ENCODE data around the gene ENPP1.
"Not testable (repeated sequence)": the region's sequence is repeated elsewhere in the genome, so short reads cannot be mapped to it uniquely, and the experiment has no call there.

Gene ENPP1

GRCh38 chr6:131883016-131883415 lies 75.2 kb downstream of the ENPP1 start:
- no peak for DNase-seq

GRCh38 chr6:131885237-131885636 lies 77.4 kb downstream of the ENPP1 start:
- no peak for DNase-seq

- DNase-seq = no peak
Measured at GRCh38 chr6:131886517-131886916, 78.7 kb downstream of the ENPP1 start.

- DNase-seq = no peak
Measured at GRCh38 chr6:131890091-131890490, 82.3 kb downstream of the ENPP1 start.

GRCh38 chr6:131893198-131893597 lies 85.4 kb downstream of the ENPP1 start:
- no peak for DNase-seq

GRCh38 chr6:131894493-131895424 lies 86.9 kb downstream of the ENPP1 start:
- DNase-seq = no peak

- DNase-seq = no peak
Measured at GRCh38 chr6:131897050-131897435, 89.2 kb downstream of the ENPP1 start.

GRCh38 chr6:131897621-131898020 lies 89.8 kb downstream of the ENPP1 start:
- no peak for DNase-seq

GRCh38 chr6:131898718-131899117 lies 90.9 kb downstream of the ENPP1 start:
- DNase-seq = no peak

- DNase-seq = no peak
Measured at GRCh38 chr6:131900231-131900630, 92.4 kb downstream of the ENPP1 start.

GRCh38 chr6:131901326-131901873 lies 93.6 kb downstream of the ENPP1 start:
- DNase-seq = not testable (repeated sequence)

- DNase-seq = not testable (repeated sequence)
Measured at GRCh38 chr6:131903734-131904133, 95.9 kb downstream of the ENPP1 start.

- not testable (repeated sequence) for DNase-seq
Measured at GRCh38 chr6:131908787-131909186, 101.0 kb downstream of the ENPP1 start.

- DNase-seq = peak; percentile 74 to 86
Measured at GRCh38 chr6:131909408-131910218, 101.8 kb downstream of the ENPP1 start.

- DNase-seq = no peak
Measured at GRCh38 chr6:131910219-131910589, 102.4 kb downstream of the ENPP1 start.

GRCh38 chr6:131910956-131911355 lies 103.1 kb downstream of the ENPP1 start:
- peak in 1 of 2 experiments; percentile 67 for DNase-seq

GRCh38 chr6:131911951-131912350 lies 104.1 kb downstream of the ENPP1 start:
- no peak for DNase-seq

GRCh38 chr6:131914234-131914633 lies 106.4 kb downstream of the ENPP1 start:
- DNase-seq = no peak

- DNase-seq = peak; percentile 82 to 92
Measured at GRCh38 chr6:131914967-131915751, 107.3 kb downstream of the ENPP1 start.

GRCh38 chr6:131916091-131916796 lies 108.4 kb downstream of the ENPP1 start:
- DNase-seq = not testable (repeated sequence)

- DNase-seq = no peak
Measured at GRCh38 chr6:131916847-131917246, 109.0 kb downstream of the ENPP1 start.

GRCh38 chr6:131917318-131917717 lies 109.5 kb downstream of the ENPP1 start:
- no peak for DNase-seq
